ENCODE results near the gene PTCRA.
"Not testable (repeated sequence)": the region's sequence is repeated elsewhere in the genome, so short reads cannot be mapped to it uniquely, and the experiment has no call there.

Gene PTCRA

DNA sequence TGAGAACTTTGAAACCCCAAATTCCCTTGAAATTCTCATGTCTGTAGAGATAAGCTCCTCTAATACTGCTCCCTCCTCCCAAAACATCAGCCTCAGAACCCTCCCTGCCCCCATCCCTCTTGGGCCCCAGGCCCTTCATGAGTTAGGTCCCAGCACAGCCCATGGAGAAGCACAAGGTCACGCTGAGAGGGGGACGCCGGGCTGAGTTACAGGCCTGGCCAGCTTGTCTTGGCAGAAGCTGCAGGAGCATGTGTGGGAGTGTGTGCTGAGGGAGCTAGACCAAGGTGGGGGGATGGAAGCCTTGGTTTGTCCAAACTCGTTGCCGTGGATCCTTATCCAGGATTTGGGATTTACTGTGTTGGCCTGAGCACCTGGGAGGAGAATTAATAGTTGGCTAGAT lies 8.5 kb upstream of the PTCRA start:
- no peak for DNase-seq

DNA sequence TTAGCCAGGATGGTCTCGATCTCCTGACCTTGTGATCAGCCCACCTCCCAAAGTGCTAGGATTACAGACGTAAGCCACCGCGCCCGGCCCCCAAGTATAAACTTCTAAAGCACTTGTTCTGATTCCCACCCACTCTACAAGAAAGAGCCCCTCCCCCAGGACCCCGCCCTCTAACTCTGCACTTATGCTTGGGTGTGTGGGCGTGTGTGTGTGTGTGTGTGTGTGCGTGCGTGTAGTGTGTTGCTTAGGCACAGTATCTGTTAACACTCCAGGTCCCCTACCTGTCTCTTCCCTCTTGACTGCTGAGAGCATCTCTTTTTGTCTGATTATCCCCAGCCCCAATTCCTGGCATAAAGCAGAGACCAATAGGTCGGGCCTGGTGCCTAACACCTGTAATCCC lies 6.0 kb upstream of the PTCRA start:
- no peak for DNase-seq

DNA sequence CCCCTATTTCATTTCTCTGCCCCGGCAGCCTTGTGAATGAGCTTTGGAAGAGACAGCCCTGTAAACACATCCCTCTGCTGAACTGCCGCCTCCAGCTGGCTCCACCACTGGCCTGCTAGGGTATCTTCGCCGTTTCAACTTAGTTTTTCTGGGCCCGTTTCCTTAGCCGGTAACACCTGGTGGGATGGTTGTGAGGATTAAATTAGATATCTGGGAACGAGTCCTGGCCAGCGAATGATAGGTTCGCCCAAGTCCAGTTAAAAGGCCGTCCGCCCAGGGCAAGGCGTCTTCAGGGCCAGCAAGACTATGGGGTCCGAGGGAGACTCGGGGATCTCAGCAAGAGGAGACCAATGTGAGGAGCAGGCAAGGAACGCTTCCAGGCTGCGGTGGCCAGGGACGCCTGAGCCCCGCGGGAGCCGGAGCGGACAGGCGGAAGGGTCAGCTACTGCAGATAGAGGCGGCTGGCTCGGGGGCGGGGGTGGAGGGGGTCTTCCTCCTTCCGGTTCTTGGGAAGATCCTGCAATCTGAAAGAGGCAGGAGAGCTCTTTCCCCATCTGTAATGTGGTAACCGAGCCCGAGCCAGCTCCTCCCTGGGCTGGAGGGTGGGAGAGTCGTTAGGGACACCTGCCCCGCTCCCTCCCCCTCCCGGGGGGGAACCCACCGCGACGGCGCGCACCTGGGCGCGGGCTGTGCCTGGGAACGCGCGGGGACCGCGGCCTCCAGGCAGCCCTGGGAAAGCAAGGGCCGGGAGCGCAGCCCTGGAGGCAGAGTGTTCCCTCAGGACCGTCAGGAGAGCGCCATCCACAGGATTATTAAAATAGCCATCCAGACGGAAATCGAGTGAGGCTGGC lies 4.5 kb upstream of the PTCRA start:
- DNase-seq, result no peak

DNA sequence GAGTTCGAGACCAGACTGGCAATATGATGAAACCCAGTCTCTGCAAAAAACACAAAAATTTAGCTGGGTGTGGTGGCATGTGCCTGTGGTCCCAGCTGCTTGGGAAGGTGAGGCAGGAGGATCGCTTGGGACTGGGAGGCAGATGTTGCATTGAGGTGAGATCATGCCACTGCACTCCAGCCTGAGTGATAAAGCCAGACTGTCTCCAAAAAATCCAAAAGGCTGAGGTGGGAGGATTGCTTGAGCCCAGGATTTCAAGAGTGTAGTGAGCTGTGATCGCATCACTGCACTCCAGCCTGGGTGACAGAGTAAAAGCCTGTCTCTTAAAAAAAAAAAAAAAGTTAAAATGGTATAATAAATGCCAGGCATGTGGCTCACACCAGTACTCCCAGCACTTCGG lies 1.3 kb upstream of the PTCRA start:
- no peak for DNase-seq

DNA sequence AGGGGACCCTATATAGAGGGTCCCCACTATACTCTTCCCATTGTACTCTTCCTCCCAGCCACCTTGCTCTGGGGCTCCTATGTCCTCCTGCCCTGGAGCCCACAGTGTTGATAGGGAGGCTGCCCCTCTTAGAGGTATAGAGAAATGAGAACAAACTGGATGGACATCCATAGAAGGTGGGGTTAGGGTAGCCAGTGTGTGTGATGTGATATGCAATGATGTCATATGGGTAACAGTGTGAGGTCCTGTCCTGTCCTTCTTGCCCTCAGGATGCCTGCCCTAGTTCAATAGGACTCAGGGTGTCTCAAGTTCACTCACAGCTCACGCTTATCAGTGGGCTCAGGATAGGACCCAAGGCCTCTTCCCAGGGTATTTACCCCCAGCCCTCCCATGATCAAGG lies 435 bp downstream of the PTCRA start:
- no peak for DNase-seq

DNA sequence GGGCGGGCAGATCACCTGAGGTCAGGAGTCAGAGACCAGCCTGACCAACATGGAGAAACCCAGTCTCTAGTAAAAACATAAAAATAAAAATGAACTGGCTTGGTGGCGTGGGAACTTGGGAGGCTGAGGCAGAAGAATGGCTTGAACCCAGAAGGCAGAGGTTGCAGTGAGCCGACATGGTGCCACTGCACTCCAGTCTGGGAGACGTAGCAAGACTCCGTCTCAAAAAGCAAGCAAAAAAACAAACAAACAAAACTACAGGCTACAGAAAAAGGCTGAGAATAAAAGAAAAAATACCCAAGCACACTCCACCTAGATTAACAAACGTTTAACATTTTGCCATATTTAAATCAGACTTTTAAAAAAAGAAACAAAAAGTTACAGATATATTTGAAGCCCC lies 5.9 kb downstream of the PTCRA start:
- no peak for DNase-seq

DNA sequence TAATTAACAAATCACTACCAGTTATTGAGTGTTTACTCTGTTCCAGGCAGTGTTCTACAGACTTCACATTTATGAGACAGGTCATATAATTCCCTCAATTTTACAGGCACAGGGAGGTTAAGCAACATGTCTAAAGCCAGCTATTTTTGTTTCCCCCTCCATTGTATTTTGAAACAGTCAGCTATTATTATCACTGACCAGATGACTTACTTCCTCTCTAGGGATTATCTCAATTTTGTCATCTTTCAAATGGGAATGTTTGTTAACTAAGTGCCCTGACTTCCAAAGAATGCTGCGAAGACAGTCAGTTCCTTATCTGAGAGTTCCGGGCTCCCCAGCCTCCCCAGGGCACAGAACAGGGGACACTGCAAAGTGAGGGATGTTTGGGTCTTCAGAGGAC lies 7.8 kb downstream of the PTCRA start:
- peak in 1 of 3 experiments; percentile 17 for DNase-seq

DNA sequence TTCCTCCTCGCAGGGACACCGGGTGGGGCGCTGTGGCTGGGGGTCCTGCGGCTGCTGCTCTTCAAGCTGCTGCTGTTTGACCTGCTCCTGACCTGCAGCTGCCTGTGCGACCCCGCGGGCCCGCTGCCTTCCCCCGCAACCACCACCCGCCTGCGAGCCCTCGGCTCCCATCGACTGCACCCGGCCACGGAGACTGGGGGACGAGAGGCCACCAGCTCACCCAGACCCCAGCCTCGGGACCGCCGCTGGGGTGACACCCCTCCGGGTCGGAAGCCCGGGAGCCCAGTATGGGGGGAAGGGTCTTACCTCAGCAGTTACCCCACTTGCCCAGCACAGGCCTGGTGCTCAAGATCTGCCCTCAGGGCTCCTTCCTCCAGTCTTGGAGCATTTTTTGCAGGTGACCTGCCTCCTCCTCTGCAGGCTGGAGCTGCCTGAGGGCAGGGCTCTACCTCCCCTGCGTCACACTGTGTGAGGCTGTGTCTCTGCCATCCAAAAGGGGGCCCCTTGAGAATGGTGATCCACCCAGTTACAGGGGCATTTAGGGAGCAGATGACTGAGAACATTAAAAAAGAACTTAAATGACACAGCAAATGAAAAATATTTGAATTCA lies 9.5 kb downstream of the PTCRA start:
- DNase-seq, result no peak

DNA sequence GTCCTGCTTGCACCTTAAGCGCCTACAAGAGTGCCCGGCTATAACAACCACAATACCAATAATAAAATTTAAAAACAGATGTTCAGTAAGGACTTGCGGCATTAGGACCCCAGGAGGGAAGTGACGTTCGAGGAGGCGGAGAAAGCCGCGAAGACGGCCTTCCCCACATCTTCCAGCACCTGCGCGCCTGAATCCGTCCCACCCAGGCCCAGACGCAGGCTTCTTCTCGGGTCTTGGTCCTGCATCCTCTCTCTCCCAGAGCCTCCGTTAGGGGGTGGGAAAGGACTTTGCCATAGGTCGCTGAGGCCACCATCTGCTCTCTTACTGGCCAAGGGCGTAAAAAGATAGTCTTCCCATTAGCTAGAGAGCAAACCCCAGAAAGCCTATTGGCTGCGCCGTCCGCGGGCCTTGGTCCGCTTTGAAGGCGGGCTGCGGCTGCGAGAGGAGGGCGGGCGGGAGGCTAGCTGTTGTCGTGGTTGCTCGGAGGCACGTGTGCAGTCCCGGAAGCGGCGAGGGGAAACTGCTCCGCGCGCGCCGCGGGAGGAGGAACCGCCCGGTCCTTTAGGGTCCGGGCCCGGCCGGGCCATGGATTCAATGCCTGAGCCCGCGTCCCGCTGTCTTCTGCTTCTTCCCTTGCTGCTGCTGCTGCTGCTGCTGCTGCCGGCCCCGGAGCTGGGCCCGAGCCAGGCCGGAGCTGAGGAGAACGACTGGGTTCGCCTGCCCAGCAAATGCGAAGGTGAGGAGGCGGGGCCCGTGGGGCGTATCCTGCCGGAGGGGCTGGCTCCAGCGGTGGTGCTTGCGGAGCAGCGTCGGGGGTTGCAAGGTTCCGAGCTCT lies 13.3 kb downstream of the PTCRA start, which contains the start of gene CNPY3:
Gene CNPY3, plus strand, starts transcription at position 495 of the 835 bp plus-strand sequence. Its CDS starts 91 bp downstream, at position 586.
- peak; percentile 95 to 99 (median 95) for DNase-seq

DNA sequence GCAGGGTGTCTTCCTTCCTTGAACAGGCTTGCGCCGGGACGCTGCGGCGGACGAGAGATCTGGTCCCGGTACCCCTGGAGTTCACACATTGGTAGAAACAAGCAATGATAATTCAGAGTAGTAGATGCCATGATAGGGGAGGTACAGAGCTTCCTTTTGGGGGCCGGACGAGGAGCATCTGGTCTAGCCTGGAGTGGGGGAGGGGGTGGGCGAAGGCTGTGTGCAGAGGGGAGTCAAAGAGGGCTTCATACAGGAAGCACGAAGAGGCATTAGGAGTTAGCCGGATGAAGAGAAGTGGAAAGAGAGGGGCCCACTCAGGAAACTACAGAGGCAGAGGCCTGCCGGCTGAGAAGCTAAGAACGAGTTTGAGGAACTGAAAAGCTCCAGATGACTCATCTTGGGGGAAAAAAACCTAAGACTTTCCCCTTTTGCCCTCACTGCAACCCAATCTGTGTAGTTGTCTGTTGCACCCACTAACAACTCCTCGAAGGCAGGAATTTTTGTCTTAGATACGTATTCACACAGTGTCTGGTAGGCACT lies 14.0 kb downstream of the PTCRA start:
- no peak for DNase-seq

DNA sequence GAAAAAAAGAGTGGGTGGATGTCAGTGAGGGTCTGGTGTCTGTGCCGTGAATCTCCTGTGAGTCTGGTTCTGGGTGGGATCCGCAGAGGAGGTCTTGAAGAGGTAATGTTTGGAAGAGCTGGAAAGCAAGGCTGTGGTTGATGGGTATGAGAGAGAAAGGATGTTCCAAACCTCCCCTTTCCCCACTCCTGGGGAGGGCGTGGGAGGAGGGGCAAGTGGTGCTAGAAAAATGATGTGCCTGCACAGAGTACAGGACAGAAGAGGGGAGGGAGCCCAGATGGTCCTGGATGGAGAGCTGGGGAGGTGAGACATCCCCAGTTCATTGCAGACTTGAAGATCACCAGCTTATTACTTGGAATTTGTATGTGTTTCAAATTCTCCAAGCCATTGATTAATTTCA lies 16.6 kb downstream of the PTCRA start:
- no peak for DNase-seq

DNA sequence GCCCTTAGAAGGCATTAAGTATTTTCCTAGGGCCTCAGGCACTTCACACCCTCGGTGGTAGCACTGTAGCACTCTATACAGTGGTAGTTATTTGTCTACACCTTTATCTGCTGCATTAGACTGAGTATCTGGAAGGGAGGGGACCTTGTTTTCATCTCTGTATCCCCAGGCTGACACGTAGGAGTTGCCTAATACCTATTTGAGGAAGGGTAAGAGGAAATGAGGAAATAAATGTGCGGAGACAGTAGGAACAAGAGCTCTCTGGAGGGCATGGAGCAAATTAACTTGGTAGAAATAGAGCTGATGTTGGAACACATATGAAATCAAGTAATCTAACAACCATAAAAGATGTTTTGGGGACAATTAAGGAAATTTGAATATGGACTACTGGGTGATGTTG lies 17.4 kb downstream of the PTCRA start:
- no peak for DNase-seq

DNA sequence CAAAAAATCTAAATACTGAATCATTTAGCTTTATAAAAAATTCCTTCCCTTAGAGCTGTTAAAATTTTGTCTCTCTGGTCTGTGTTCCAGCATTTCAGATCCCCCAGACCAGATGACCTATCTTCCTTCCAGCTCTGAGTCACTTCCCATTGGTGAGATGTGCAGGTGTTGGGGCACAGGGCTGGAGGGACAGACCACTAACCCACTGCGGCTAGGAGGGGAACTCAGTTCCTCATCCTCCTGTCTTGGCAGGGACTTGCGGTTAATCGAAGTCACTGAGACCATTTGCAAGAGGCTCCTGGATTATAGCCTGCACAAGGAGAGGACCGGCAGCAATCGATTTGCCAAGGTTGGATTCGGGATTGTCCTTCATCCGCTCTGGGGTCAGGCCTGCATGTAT lies 19.5 kb downstream of the PTCRA start:
- DNase-seq, result no peak

DNA sequence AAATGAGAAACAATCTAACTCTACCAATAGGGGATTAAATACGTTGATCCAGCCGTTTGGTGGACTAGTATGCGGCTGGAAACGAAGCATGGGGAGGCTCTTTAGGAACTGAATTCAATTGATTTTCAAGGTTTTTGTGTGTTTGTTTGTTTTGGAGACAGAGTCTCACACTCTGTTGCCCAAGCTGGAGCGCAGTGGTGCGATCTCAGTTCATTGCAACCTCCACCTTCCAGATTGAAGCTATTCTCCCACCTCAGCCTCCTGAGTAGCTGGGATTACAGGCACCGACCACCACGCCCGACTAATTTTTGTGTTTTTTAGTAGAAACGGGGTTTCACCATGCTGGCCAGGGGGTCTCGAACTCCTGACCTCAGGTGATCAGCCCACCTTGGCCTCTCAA lies 20.5 kb downstream of the PTCRA start:
- no peak for DNase-seq

DNA sequence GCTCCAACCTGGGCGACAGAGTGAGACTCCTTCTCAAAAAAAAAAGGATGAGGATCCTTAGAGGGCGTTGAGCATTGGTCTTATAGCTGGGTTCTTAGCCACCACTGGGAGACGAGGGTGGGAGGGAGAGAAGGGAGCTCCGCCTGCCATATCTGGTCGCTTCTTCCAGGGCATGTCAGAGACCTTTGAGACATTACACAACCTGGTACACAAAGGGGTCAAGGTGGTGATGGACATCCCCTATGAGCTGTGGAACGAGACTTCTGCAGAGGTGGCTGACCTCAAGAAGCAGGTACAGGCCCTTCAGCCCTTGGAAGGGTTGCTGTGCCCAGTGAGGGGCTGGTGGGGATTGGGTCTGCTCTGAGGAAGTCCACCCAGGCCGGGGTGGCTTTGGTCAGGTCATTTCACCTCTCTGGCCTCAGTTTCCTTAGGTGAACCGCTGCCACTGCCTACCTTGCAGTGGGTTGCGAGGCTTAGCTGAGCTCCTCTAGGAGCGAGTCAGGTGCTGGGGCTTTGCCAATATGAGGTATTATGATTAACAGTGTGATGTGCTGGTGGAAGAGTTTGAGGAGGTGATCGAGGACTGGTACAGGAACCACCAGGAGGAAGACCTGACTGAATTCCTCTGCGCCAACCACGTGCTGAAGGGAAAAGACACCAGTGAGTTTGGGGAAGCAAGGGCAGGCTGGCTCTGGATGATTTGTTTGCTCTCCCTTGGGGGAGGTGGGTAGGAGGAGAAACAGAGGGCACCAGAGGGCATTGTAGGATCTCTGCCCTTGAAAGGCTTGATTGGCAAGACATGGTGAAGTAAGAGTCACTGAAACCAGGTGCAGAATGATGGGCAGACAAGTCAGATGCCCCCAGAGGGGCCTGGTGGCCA lies 21.9 kb downstream of the PTCRA start:
- DNase-seq, result no peak

DNA sequence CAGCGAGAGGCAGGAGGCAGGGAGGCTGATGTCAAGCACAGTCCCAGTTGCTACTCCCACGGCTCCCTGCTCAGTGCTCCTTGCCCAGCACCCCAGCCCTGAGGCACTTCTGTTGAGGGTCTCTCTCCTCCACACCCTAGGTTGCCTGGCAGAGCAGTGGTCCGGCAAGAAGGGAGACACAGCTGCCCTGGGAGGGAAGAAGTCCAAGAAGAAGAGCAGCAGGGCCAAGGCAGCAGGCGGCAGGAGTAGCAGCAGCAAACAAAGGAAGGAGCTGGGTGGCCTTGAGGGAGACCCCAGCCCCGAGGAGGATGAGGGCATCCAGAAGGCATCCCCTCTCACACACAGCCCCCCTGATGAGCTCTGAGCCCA lies 22.6 kb downstream of the PTCRA start:
- no peak for DNase-seq

DNA sequence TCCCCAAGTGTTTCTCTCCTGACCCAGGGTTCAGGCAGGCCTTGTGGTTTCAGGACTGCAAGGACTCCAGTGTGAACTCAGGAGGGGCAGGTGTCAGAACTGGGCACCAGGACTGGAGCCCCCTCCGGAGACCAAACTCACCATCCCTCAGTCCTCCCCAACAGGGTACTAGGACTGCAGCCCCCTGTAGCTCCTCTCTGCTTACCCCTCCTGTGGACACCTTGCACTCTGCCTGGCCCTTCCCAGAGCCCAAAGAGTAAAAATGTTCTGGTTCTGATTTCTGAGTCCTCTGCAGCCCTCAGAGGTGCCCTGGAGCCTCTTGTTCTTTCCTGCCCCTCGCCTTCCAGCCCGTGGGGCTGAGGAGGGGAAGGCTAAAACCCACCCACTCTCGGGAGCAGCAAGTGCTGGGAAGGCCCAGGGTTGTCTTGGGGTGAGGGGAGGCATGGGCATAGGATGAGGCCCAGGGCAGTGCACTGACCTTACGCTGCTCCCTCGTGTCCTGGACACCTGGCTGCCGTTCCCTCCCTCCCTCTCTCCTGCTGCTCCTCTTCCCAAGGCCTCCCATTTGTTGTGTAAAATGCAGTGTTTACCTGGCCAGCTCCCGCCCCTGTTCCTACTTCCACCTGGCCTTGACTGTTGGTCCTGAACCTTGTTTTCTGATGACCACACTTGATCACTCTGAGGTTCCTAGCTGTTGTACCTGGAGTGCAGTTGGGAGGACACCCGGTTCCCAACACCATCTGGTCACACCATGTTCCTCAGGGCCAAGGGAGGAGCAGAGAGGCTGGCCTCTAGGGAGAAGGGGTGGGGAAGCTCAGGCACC lies 23.3 kb downstream of the PTCRA start:
- no peak for DNase-seq

DNA sequence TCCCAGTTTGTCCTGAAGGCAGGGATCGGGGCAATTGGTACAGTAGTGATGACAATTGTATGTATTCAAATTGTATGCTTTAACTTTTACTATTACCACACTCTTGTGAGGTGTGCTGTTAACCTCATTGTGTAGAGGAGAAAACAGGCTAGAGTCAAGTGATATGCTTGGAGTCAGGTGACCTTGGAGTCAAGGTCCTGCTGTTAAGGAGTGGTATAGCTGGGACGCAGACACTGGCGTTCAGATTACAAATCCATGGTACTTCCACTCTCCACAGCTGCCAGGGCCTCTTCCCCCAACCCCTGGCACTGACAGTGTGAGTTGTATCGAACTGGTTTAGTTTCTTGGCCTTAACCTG lies 23.9 kb downstream of the PTCRA start:
- DNase-seq, result no peak

DNA sequence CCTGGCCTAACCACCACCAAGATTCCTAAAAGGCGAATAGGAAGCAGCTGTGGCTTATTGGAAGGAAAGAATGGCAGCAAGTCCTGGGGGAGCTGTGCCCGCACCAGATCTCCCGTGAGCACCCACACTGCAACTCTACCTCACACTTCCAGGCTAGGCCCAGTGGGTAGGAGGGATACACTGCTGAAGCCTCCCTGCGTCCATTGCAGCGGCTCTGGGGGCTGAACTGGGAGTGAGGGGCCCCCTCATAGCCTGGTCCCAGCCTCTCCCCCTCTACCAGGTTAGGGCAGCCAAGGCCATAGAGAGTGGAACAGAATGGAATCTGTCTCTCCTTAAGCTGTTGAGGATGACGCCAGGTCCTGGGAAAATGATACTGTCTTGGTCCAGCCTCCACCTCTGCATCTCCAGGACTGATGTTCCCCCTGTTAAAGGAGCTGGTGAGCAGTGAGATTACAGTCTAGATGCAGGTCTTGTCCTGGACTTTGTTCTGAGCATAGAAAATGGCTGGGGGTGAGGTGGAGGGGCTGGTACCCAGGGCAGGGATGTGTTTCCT lies 24.7 kb downstream of the PTCRA start:
- no peak for DNase-seq

DNA sequence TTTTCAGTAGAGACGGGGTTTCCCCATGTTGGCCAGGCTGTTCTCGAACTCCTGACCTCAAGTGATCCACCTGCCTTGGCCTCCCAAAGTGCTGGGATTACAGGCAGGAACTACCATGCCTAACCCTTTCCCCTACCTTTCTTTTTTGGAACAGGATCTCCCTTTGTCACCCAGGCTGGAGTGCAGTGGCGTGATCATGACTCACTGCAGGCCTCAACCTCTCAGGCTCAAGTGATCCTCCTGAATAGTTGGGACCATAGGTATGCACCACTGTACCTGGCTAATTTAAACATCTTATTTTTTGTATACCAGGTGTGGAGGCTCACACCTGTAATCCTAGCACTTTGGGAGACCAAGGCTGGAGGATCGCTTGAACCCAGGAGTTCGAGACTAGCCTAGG lies 25.5 kb downstream of the PTCRA start:
- DNase-seq, result not testable (repeated sequence)

DNA sequence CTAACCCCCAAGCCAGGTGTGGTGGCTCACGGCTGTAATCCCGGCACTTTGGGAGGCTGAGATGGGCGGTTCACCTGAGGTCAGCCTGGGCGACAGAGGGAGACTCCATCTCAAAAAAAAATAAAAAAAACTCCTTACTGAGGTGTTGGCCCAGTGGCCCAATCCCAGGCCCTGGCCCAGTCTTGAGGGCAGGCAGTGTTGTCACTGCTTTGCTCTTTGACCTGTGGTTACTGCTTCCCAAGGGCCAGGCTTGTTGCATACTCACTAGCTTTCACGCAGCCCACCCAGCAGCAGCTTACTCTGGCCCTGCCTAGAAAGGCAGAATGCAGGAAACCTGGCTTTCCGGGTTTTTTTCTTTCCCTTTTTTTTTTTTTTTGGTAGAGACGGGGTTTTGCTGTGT lies 26.6 kb downstream of the PTCRA start:
- DNase-seq, result no peak

Measured in NCI-H1417 (cell line).